Testis (tissue), 2 donors: ENCODE data around the gene EPO.

ENCODE experiments used
- POLR2A ChIP-seq: fragments of 450-650 bp; IDR thresholded peaks from one replicate; pipeline ENCODE4 v1.6.1; 2017; ENCODE audit warnings: antibody characterized with exemption, mild to moderate bottlenecking, moderate library complexity
- TF ChIP-seq, protein P1 (sequence below), 3 experiments: fragments of 450-650 bp in 2 of 3; fragments of 200-600 bp in 1 of 3; sonication (generic) in 1 of 3; IDR thresholded peaks; one replicate each; pipeline ENCODE4 v1.5.1; 2016 to 2019; ENCODE audit warnings: antibody characterized with exemption in 3 of 3, mild to moderate bottlenecking in 2 of 3, moderate library complexity in 1 of 3

- TF ChIP-seq POLR2A, result no peak
- TF ChIP-seq, protein P1, sequence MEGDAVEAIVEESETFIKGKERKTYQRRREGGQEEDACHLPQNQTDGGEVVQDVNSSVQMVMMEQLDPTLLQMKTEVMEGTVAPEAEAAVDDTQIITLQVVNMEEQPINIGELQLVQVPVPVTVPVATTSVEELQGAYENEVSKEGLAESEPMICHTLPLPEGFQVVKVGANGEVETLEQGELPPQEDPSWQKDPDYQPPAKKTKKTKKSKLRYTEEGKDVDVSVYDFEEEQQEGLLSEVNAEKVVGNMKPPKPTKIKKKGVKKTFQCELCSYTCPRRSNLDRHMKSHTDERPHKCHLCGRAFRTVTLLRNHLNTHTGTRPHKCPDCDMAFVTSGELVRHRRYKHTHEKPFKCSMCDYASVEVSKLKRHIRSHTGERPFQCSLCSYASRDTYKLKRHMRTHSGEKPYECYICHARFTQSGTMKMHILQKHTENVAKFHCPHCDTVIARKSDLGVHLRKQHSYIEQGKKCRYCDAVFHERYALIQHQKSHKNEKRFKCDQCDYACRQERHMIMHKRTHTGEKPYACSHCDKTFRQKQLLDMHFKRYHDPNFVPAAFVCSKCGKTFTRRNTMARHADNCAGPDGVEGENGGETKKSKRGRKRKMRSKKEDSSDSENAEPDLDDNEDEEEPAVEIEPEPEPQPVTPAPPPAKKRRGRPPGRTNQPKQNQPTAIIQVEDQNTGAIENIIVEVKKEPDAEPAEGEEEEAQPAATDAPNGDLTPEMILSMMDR (IDR thresholded peaks at IDR 0.05), result no peak
These were observed 30.8 kb upstream of the EPO start for GRCh38 chr7:100689230-100690135.
